ENCODE measurements around the gene TP53I11.

The TP53I11 gene

GRCh38 chr11:44983786-44984185 is 33.1 kb upstream of the TP53I11 start:
- H3K4me3 Mint-ChIP-seq, result no peak overlapping the region
- no peaks in the 10 kb centered on the region for H3K9me3 Mint-ChIP-seq (ENCODE audit: low read depth)
- H3K4me1 Mint-ChIP-seq (ENCODE audit: low read depth), result peaks cover 11% of the 10 kb centered on the region
- no peak overlapping the region for H3K27ac Mint-ChIP-seq
- no peaks in the 10 kb centered on the region for H3K36me3 Mint-ChIP-seq
- no peaks in the 10 kb centered on the region for H3K27me3 Mint-ChIP-seq

- H3K4me3 Mint-ChIP-seq, result no peak overlapping the region
- H3K4me1 Mint-ChIP-seq (ENCODE audit: low read depth), result peaks cover 11% of the 10 kb centered on the region
Measured at GRCh38 chr11:44982496-44983062, 31.9 kb upstream of the TP53I11 start.

GRCh38 chr11:44980533-44981427 is 30.1 kb upstream of the TP53I11 start:
- H3K27me3 Mint-ChIP-seq, result no peaks in the 10 kb centered on the region
- H3K9me3 Mint-ChIP-seq (ENCODE audit: low read depth), result no peaks in the 10 kb centered on the region
- H3K4me1 Mint-ChIP-seq (ENCODE audit: low read depth), result peaks cover 11% of the 10 kb centered on the region
- no peak overlapping the region for H3K4me3 Mint-ChIP-seq
- H3K27ac Mint-ChIP-seq, result no peak overlapping the region
- no peaks in the 10 kb centered on the region for H3K36me3 Mint-ChIP-seq

More at GRCh38 chr11:44982496-44983062, 31.9 kb upstream of the TP53I11 start:
- Mint-ChIP-seq H3K9me3 (ENCODE audit: low read depth) (no peaks in the 10 kb centered on the region), H3K27me3 (no peaks in the 10 kb centered on the region), H3K36me3 (no peaks in the 10 kb centered on the region), H3K27ac (no peak overlapping the region)

- no peak overlapping the region for H3K4me3 Mint-ChIP-seq
- H3K27me3 Mint-ChIP-seq, result no peaks in the 10 kb centered on the region
- peaks cover 11% of the 10 kb centered on the region for H3K4me1 Mint-ChIP-seq (ENCODE audit: low read depth)
- H3K27ac Mint-ChIP-seq, result no peak overlapping the region
- no peaks in the 10 kb centered on the region for H3K9me3 Mint-ChIP-seq (ENCODE audit: low read depth)
- no peaks in the 10 kb centered on the region for H3K36me3 Mint-ChIP-seq
Measured at GRCh38 chr11:44979543-44980399, 29.1 kb upstream of the TP53I11 start.

- no peaks in the 10 kb centered on the region for H3K27me3 Mint-ChIP-seq
- H3K9me3 Mint-ChIP-seq (ENCODE audit: low read depth), result no peaks in the 10 kb centered on the region
- H3K36me3 Mint-ChIP-seq, result no peaks in the 10 kb centered on the region
- H3K27ac Mint-ChIP-seq, result no peak overlapping the region
- H3K4me1 Mint-ChIP-seq (ENCODE audit: low read depth), result peaks cover 11% of the 10 kb centered on the region
- H3K4me3 Mint-ChIP-seq, result no peak overlapping the region
Measured at GRCh38 chr11:44978961-44979331, 28.3 kb upstream of the TP53I11 start.

- Mint-ChIP-seq H3K27me3 (no peaks in the 10 kb centered on the region), H3K4me3 (no peak overlapping the region)
Measured at GRCh38 chr11:44978274-44978960, 27.7 kb upstream of the TP53I11 start.

GRCh38 chr11:44977493-44977984 is 26.9 kb upstream of the TP53I11 start:
- peaks cover 11% of the 10 kb centered on the region for H3K4me1 Mint-ChIP-seq (ENCODE audit: low read depth)
- H3K36me3 Mint-ChIP-seq, result no peaks in the 10 kb centered on the region
- H3K4me3 Mint-ChIP-seq, result peak overlapping the region; percentile 4
- H3K27me3 Mint-ChIP-seq, result no peaks in the 10 kb centered on the region
- no peaks in the 10 kb centered on the region for H3K9me3 Mint-ChIP-seq (ENCODE audit: low read depth)
- no peak overlapping the region for H3K27ac Mint-ChIP-seq

More at GRCh38 chr11:44978274-44978960, 27.7 kb upstream of the TP53I11 start:
- H3K36me3 Mint-ChIP-seq, result no peaks in the 10 kb centered on the region
- H3K9me3 Mint-ChIP-seq (ENCODE audit: low read depth), result no peaks in the 10 kb centered on the region
- peaks cover 11% of the 10 kb centered on the region for H3K4me1 Mint-ChIP-seq (ENCODE audit: low read depth)
- no peak overlapping the region for H3K27ac Mint-ChIP-seq

- Mint-ChIP-seq H3K27me3 (no peaks in the 10 kb centered on the region), H3K27ac (no peak overlapping the region), H3K4me3 (no peak overlapping the region)
Measured at GRCh38 chr11:44976576-44976975, 25.9 kb upstream of the TP53I11 start.

GRCh38 chr11:44974402-44975000 is 23.8 kb upstream of the TP53I11 start:
- no peak overlapping the region for H3K4me3 Mint-ChIP-seq
- no peaks in the 10 kb centered on the region for H3K9me3 Mint-ChIP-seq (ENCODE audit: low read depth)
- H3K27me3 Mint-ChIP-seq, result no peaks in the 10 kb centered on the region
- H3K27ac Mint-ChIP-seq, result no peak overlapping the region
- H3K4me1 Mint-ChIP-seq (ENCODE audit: low read depth), result peaks cover 7% of the 10 kb centered on the region
- no peaks in the 10 kb centered on the region for H3K36me3 Mint-ChIP-seq

More at GRCh38 chr11:44976576-44976975, 25.9 kb upstream of the TP53I11 start:
- Mint-ChIP-seq H3K4me1 (ENCODE audit: low read depth) (peaks cover 11% of the 10 kb centered on the region), H3K36me3 (no peaks in the 10 kb centered on the region), H3K9me3 (ENCODE audit: low read depth) (no peaks in the 10 kb centered on the region)

- H3K27ac Mint-ChIP-seq, result no peak overlapping the region
- H3K4me3 Mint-ChIP-seq, result no peak overlapping the region
- H3K27me3 Mint-ChIP-seq, result no peaks in the 10 kb centered on the region
- H3K9me3 Mint-ChIP-seq (ENCODE audit: low read depth), result no peaks in the 10 kb centered on the region
- H3K36me3 Mint-ChIP-seq, result no peaks in the 10 kb centered on the region
- peaks cover under 1% of the 10 kb centered on the region for H3K4me1 Mint-ChIP-seq (ENCODE audit: low read depth)
Measured at GRCh38 chr11:44973632-44974401, 23.1 kb upstream of the TP53I11 start.

- Mint-ChIP-seq H3K4me3 (no peak overlapping the region), H3K9me3 (ENCODE audit: low read depth) (no peaks in the 10 kb centered on the region), H3K4me1 (ENCODE audit: low read depth) (no peaks in the 10 kb centered on the region), H3K36me3 (no peaks in the 10 kb centered on the region), H3K27ac (no peak overlapping the region), H3K27me3 (no peaks in the 10 kb centered on the region)
Measured at GRCh38 chr11:44972746-44973435, 22.2 kb upstream of the TP53I11 start.

- Mint-ChIP-seq H3K4me3 (no peak overlapping the region), H3K27me3 (no peaks in the 10 kb centered on the region), H3K27ac (no peak overlapping the region), H3K36me3 (no peaks in the 10 kb centered on the region), H3K9me3 (ENCODE audit: low read depth) (no peaks in the 10 kb centered on the region), H3K4me1 (ENCODE audit: low read depth) (no peaks in the 10 kb centered on the region)
Measured at GRCh38 chr11:44971185-44971584, 20.5 kb upstream of the TP53I11 start.

GRCh38 chr11:44970293-44970692 is 19.6 kb upstream of the TP53I11 start:
- H3K27me3 Mint-ChIP-seq, result no peaks in the 10 kb centered on the region
- no peak overlapping the region for H3K27ac Mint-ChIP-seq
- H3K4me3 Mint-ChIP-seq, result no peak overlapping the region
- H3K36me3 Mint-ChIP-seq, result no peaks in the 10 kb centered on the region
- H3K4me1 Mint-ChIP-seq (ENCODE audit: low read depth), result no peaks in the 10 kb centered on the region
- H3K9me3 Mint-ChIP-seq (ENCODE audit: low read depth), result no peaks in the 10 kb centered on the region

Data from activated naive CD8-positive, alpha-beta T cell (primary cell).